NCI-H2227 treated with DMSO at 0.1 percent for 48 hours (cell line): ENCODE results near the gene INPP4B.

ENCODE experiments used
- DNase-seq: peaks from one replicate; lab custom pipeline; 2025; lab: John Stamatoyannopoulos, UW

Gene INPP4B

GRCh38 chr4:142339053-142339452 lies 507.0 kb downstream of the INPP4B start:
- DNase-seq = no peak

DNA sequence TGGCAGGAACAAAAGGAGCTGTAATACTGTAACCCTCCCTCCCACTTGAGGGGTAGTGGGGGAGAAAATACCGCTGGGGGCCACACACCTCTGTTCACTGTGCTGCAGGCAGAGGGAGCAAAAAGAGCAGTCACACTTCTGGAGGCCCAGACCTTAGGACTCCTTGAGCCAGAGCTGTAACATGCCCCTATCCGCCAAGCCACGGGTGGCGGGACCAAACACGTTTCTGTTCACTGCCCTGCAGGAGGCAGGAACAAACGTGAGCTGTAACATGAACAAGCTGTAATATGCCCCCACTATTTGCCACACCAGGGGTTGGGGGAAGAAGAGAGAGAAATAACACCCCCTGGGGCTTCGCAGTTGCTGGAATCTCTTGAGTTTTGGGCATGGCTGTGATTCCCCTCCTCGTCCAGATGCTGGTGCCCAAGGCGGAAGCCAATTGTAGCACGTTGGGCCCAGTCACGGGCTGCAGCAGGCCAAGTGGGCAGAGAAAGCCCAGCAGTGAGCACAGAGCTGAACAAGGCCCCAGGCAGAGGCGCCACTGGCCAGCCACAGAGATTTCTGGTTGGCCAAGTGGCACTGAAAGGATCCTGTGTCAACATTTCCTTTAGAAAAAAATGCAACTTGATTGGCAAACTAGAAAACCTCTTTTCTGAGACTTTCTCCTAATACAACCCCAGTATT lies 509.7 kb downstream of the INPP4B start:
- no peak for DNase-seq

DNA sequence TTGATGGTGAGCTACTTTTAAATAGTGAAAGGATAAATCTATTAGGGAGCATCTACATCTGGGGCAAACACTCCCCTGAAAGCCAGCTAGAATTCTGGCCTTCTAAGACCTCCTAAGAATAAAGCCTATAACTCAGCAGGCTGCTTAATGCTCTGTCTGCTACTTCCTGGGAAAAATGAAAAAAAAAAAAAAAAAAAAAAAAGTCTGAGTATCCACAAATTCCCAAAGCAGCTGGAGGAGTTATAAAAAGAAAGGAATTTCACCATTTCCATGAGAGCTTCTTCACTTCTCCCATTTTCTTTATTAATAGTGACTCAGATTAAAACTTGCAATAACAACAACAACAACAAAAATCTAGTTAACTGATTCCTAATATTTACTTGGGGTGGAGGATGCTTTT lies 511.2 kb downstream of the INPP4B start:
- no peak for DNase-seq

GRCh38 chr4:142331646-142332045 lies 514.5 kb downstream of the INPP4B start:
- DNase-seq = no peak

DNA sequence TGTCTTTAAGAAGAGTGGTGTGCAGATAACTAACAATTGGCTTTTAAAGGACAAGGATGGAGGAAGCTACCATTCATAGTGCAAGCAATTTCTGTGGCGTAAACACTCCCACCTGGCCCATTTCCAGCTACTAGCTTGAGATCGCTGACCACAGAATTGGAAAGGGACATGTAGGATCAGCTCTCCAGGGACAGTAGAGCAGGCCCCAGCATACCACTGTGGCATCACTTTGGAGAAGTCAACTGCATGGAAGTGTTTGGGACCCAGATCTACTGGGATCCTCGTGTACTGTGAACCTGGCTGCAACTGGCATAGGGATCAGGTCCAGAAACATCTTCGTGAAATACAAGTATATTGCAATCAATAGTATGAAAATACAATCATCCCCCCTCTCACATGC lies 515.0 kb downstream of the INPP4B start:
- DNase-seq = no peak

GRCh38 chr4:142330311-142330710 lies 515.8 kb downstream of the INPP4B start:
- DNase-seq = no peak

DNA sequence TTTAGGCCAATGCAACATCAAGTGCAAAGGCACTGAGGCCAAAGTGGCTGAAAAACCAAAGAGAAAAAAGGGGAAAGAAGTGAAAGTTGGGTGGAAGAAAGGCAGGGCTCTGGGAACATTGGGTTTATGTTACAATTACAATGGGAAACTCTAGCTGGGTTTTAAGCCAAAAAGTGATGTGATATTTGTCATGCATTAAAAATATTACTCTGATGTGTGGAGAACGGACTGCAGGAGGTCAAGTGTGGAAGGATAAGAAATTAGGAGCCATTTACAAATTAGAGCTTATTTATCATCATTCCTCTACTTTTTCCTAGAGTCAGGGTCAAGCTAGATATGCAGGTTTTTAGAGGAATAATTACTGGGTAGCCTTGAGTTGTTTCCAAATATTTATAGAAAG lies 516.8 kb downstream of the INPP4B start:
- no peak for DNase-seq

DNA sequence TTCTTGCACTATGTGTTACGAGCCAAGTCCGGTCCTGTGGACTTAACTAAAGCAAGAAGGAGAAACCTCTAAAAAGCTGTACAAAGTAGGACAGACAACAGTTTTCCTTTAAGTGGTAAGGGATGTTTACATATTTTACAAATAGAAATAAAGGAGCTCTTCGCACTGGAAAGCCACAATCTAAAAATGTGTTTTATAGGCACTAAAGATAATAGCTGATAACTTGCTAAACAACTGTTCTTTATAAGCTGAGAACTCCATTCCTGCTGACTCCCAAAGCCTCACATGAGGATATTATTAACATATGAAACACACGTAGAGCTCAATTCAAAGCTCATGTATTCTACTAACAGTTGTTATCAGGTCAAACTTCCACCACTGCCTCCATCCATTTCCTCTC lies 519.9 kb downstream of the INPP4B start:
- DNase-seq = no peak

GRCh38 chr4:142324572-142324971 lies 521.5 kb downstream of the INPP4B start:
- no peak for DNase-seq

DNA sequence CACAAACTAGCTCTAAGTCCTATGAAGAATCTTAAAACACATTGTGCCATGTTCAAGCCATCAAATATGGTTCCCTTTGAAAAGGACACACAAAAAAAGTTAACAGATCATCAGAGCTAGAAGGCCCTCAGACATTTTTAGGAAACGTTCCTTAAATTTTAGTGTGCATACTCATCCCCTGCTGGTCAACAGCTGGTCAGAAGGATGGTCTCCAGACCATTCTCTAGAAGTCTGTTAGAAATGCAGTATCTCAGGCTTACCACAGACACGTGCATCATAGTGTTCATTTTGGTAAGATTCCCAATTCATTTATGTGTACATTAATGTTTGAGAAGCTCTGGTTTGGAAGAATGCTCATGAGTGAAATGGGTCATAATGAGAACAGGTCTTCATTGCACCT lies 523.1 kb downstream of the INPP4B start:
- no peak for DNase-seq

DNA sequence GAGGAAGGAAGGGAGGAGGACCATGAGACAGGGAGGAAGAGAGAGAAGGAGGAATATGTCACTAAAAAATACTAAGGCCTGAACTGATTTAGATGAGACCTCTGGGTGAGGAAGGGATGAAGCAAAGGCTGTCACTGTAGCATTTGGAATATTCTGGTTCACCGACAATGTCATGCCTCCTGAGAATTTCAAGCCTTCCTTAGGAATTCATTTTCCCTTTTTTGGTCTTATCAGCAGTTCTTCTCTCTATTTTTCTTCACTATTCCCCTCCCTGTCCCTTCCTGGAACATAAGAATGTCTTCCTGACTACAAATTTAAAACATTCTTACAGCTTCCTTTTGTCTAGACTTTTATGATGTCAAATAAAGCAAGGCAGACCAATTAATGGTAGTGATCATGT lies 527.8 kb downstream of the INPP4B start:
- no peak for DNase-seq

GRCh38 chr4:142316913-142317312 lies 529.2 kb downstream of the INPP4B start:
- no peak for DNase-seq

- DNase-seq = no peak
Observed at GRCh38 chr4:142316025-142316424, 530.1 kb downstream of the INPP4B start.

DNA sequence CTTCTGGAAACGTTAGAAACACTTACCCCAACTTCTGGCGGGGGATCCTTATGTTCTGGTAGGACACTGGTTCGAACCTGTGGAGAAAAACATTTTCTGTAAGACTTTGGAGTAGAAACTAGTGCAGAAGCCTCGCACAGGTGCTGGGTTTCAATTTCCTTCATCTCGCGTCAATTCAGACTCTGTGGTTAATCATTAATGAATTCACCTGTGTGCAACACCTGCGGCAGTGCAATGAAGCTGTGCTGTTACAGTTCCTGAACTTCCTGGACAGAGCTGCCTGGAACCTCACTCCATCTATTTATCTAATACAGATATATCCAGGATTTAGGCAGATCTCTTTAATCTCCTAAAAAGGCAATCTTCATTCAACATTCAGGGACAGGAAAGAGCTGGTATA lies 531.4 kb downstream of the INPP4B start:
- DNase-seq = no peak

DNA sequence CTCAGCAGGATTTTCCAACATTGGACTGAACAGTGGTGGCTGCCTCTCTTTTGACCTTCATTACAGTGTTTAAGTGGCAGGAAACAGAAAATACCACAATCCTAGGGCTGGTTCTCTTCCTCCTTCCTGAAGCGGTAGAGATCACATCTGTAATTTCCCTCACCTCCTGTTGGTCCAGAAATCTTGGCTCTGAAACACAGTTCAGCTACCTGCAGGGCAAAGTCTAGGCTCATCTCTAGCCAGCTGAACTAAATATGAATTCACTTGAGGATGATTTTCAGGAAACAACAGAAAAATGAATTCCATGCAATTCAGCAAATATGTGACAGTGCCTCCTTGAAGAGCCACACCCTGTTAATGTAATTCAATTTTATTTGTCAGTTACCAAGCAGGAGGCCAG lies 531.9 kb downstream of the INPP4B start:
- DNase-seq = no peak

DNA sequence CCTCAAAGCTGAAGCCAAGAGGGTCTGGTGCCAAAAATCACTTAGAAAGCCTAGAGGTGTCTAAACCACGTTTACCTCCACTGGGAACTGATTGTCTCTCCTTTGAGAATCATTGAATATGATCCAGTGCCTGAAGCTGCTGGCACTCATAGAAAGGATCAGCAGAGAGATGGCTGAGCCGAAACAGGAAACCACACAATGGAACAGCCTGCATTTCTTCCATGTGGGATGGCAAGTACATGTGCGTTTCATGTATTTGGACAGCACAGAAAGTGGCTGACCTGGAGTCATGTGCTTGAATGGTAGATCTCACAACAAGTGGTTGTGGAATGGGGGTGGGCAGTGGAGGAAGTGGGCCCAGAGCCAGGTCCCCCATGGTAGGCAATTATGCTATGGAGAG lies 533.7 kb downstream of the INPP4B start:
- no peak for DNase-seq

DNA sequence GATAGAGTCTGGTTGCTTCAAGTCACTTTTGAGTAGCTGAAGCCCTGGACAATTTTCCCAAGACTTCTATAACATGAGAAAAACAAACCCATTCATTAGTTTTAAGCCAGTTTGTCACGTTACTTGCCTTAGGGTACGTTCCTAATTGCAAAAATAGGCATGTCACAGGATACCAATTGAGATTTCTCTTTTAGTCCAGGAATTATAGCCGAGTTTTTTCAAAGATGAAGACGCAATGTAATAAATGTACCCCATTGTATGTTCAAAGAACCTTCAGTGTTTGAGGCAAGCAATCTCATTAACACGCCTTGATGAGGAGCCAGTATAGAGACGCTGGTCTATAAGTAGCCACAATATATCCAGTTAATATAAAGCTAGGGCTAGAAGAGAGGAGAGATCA lies 534.2 kb downstream of the INPP4B start:
- DNase-seq = no peak

GRCh38 chr4:142309772-142310171 lies 536.3 kb downstream of the INPP4B start:
- DNase-seq = no peak

DNA sequence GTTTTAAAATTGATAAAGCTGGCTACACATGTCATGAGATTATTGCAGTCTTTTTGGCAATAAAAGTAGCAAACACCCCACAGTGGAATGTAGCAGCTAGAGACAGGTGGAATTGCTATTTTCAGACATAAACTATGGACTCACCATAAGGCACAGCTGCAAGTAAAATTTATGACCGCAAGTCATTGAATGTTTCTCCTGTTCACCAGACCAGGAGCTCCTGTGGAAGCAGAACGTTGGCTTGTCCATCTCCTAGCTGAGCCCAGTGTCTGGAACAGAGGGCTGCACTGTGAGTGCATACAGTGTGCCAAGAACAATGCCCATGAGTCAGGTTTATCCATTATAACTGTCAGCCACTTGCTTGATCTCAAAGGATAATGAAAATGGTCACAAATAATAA lies 538.2 kb downstream of the INPP4B start:
- no peak for DNase-seq

DNA sequence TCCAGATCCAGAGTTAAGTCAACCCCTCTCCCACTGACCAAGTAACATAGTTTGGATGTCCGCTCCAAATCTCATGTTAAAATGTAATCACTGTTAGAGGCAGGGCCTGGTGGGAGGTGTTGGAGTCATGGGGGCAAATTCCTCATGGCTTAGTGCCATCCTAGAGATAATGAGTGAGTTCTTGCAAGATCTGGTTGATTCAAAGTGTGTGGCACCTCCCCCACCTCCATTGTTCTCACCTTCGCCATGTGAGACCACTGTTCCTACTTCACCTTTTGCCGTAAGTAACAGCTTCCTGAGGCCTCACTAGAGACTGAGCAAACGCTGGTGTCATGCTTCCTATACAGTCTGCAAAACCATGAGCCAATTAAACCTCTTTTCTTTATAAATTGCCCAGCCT lies 548.8 kb downstream of the INPP4B start:
- DNase-seq = no peak

DNA sequence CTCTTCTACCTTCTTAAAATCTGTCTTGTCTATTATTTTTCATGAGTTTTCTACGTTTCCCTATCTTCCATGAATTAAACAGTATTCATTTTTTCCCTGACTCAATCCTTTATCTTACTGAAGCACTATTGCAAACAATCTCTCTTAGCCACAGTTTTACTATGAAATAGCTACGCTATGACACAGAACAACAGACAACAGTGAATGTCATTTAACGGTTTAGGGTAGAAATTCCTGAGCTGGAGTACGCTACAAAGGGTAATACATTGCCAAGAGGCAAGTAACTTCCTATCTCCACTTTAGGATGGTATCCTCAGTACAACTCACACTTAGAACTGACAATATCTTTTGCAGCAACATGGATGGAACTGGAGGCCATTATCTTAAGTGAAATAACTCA lies 552.6 kb downstream of the INPP4B start:
- DNase-seq = no peak

GRCh38 chr4:142292231-142292630 lies 553.9 kb downstream of the INPP4B start:
- DNase-seq = no peak

DNA sequence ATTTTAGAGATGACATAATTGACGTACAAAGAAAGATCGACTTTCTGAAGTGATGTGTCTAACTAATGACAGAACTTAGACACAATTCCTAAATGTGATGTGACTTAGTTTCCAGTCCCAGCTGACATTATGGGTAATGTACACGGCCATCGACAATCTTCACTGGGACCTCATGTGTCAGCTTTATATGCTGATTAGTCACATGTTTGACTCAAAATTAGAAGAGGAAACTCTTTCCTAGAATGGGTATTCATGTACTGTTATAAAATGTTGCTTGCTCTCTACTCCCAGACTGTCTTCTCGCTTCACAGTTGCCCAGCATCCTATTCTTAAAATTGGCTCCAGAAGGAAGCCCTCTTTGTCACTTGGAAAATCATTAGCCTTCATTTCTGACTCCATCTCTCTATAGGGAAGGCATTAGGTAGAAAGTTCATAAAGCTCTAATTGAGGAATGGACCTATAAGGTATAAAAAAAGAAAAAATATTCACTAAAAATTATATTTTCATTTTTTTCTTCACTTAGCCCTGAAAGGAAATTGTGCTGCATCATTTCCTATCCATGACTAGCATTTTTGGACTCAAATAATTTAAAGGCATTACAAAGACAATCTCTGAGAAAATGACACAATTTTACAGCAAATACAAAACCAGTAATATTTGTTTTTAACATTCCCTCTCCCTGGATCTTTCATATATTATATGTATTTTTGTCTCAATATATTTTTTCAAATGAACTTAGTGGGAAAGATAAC lies 554.6 kb downstream of the INPP4B start:
- DNase-seq = no peak

GRCh38 chr4:142287371-142287770 lies 558.7 kb downstream of the INPP4B start:
- DNase-seq = no peak
